ENCODE results near the gene PLEKHH3.
"Not testable (repeated sequence)": the region's sequence is repeated elsewhere in the genome, so short reads cannot be mapped to it uniquely, and the experiment has no call there.

The PLEKHH3 gene

GRCh38 chr17:42670789-42671657 is 5.8 kb downstream of the PLEKHH3 start:
- DNase-seq, result no peak

GRCh38 chr17:42669977-42670788 is 6.6 kb downstream of the PLEKHH3 start:
- DNase-seq, result peak in 2 of 5 donors; percentile 53 to 54

GRCh38 chr17:42669705-42669976 is 7.2 kb downstream of the PLEKHH3 start:
- no peak for DNase-seq

- DNase-seq, result no peak
These were observed 9.5 kb downstream of the PLEKHH3 start for GRCh38 chr17:42667088-42667951.

GRCh38 chr17:42666126-42666525 is 10.7 kb downstream of the PLEKHH3 start:
- not testable (repeated sequence) for DNase-seq

GRCh38 chr17:42665581-42666001 is 11.2 kb downstream of the PLEKHH3 start:
- no peak for DNase-seq

GRCh38 chr17:42660692-42661345 is 16.0 kb downstream of the PLEKHH3 start:
- DNase-seq, result no peak

GRCh38 chr17:42659932-42660274 is 16.9 kb downstream of the PLEKHH3 start:
- DNase-seq, result not testable (repeated sequence)

- DNase-seq, result peak in 4 of 5 donors; percentile 47 to 64 (median 60)
These were observed 17.5 kb downstream of the PLEKHH3 start, which contains the start of gene TUBG2 for GRCh38 chr17:42659079-42659931. TSS of gene TUBG2 (plus strand) at chr17:42659284. CDS start at chr17:42659504, 220 bp downstream.

- DNase-seq, result no peak
These were observed 18.8 kb downstream of the PLEKHH3 start for GRCh38 chr17:42657824-42658588.

GRCh38 chr17:42655528-42655927 is 21.3 kb downstream of the PLEKHH3 start:
- no peak for DNase-seq

- no peak for DNase-seq
These were observed 23.3 kb downstream of the PLEKHH3 start for GRCh38 chr17:42653179-42654124.

GRCh38 chr17:42651392-42651791 is 25.4 kb downstream of the PLEKHH3 start:
- no peak for DNase-seq

- no peak for DNase-seq
These were observed 29.0 kb downstream of the PLEKHH3 start for GRCh38 chr17:42647778-42648177.

GRCh38 chr17:42642336-42642735 is 34.5 kb downstream of the PLEKHH3 start:
- DNase-seq, result no peak

GRCh38 chr17:42640121-42640520 is 36.7 kb downstream of the PLEKHH3 start:
- no peak for DNase-seq

GRCh38 chr17:42639525-42640113 is 37.2 kb downstream of the PLEKHH3 start:
- no peak for DNase-seq

- no peak for DNase-seq
These were observed 43.8 kb downstream of the PLEKHH3 start for GRCh38 chr17:42632949-42633444.

All from T-helper 1 cell (primary cell).